MCF 10A (cell line): ENCODE measurements around the gene MOV10L1. TPM values are rescaled to one million over a fixed set of nuclear protein-coding genes. Genes with fewer than 3 reads are reported as not detected.

ENCODE experiments used
- BruUV-seq: library from RNA; stranded (reverse); fragments of 400-500 nt; replicated peaks from 2 replicates; lab custom pipeline; 2021; lab: Mats Ljungman, UMichigan
- CTCF ChIA-PET: fragments of 300-600 bp; sonication (Branson Sonifier 250); formaldehyde crosslinking; extraction: SDS; loops from one replicate; lab custom pipeline; 2021; ENCODE audit warnings: antibody characterized with exemption, inconsistent platforms; lab: Yijun Ruan, JAX
- POLR2A ChIA-PET: fragments of 300-600, 350-650 bp; sonication (Branson Sonifier 250); formaldehyde crosslinking; extraction: SDS; loops from one replicate; lab custom pipeline; 2020; ENCODE audit warnings: antibody characterized with exemption, inconsistent platforms; lab: Yijun Ruan, JAX
- DNase-seq: peaks from one replicate; pipeline ENCODE4 v3.0.0-alpha.2; 2018; ENCODE audit not compliant: unreplicated experiment
- H3K27ac Mint-ChIP-seq: one replicate; pipeline ENCODE4 v1.8.0; 2022; ENCODE audit warnings: mild to moderate bottlenecking, low read depth, mixed read lengths; ENCODE audit not compliant: unreplicated experiment
- H3K27me3 Mint-ChIP-seq: one replicate; pipeline ENCODE4 v1.8.0; 2022; ENCODE audit warnings: mixed read lengths; ENCODE audit not compliant: insufficient read depth, unreplicated experiment
- H3K36me3 Mint-ChIP-seq: one replicate; pipeline ENCODE4 v1.8.0; 2022; ENCODE audit warnings: mild to moderate bottlenecking, moderate library complexity, mixed read lengths; ENCODE audit not compliant: insufficient read depth, unreplicated experiment
- H3K4me1 Mint-ChIP-seq: one replicate; pipeline ENCODE4 v1.8.0; 2022; ENCODE audit warnings: mixed read lengths; ENCODE audit not compliant: insufficient read depth, unreplicated experiment
- H3K4me3 Mint-ChIP-seq: one replicate; pipeline ENCODE4 v1.8.0; 2022; ENCODE audit warnings: mild to moderate bottlenecking, moderate library complexity, mixed read lengths; ENCODE audit not compliant: unreplicated experiment
- H3K9me3 Mint-ChIP-seq: one replicate; pipeline ENCODE4 v1.8.0; 2022; ENCODE audit warnings: mixed read lengths; ENCODE audit not compliant: unreplicated experiment
- CTCF ChIP-seq: fragments of 200-600 bp; IDR thresholded peaks from one replicate; pipeline ENCODE4 v1.8.0; 2022; ENCODE audit warnings: antibody characterized with exemption, mild to moderate bottlenecking; ENCODE audit not compliant: unreplicated experiment
- intact Hi-C: fragments of 100-400 bp; cut with micrococcal nuclease; formaldehyde crosslinking; loops from 2 replicates; pipeline ENCODE4 v1.14.1; 2022
- total RNA-seq: library from RNA; stranded (reverse); gene quantifications from 2 replicates; pipeline ENCODE4 v1.2.3, GENCODE V29; 2022

Gene MOV10L1
- total RNA-seq, 1 experiment from 2014 or later, result not detected

GRCh38 chr22:50045211-50046018 lies 44.4 kb upstream of the MOV10L1 start:
- POLR2A ChIA-PET, result no interaction called here
- Mint-ChIP-seq H3K27ac (no peak overlapping the region), H3K36me3 (no peaks in the 10 kb centered on the region), H3K9me3 (no peaks in the 10 kb centered on the region), H3K4me3 (no peak overlapping the region), H3K4me1 (no peaks in the 10 kb centered on the region), H3K27me3 (peaks cover 18% of the 10 kb centered on the region)
- DNase-seq, result no peak
- intact Hi-C loops, result no loop called here
- no TSS peak for BruUV-seq
- CTCF ChIA-PET, result no interaction called here
- no peak for TF ChIP-seq CTCF

GRCh38 chr22:50046019-50046415 lies 43.8 kb upstream of the MOV10L1 start:
- H3K9me3 Mint-ChIP-seq, result no peaks in the 10 kb centered on the region
- CTCF ChIA-PET, result no interaction called here
- BruUV-seq, result no TSS peak
- no peaks in the 10 kb centered on the region for H3K36me3 Mint-ChIP-seq
- H3K27ac Mint-ChIP-seq, result no peak overlapping the region
- peaks cover 18% of the 10 kb centered on the region for H3K27me3 Mint-ChIP-seq
- intact Hi-C loops, result no loop called here
- POLR2A ChIA-PET, result no interaction called here
- no peak overlapping the region for H3K4me3 Mint-ChIP-seq
- H3K4me1 Mint-ChIP-seq, result no peaks in the 10 kb centered on the region
- no peak for TF ChIP-seq CTCF
- DNase-seq, result no peak

- no peak overlapping the region for H3K4me3 Mint-ChIP-seq
- no peaks in the 10 kb centered on the region for H3K9me3 Mint-ChIP-seq
- CTCF ChIA-PET, result no interaction called here
- no peak for TF ChIP-seq CTCF
- DNase-seq, result no peak
- H3K4me1 Mint-ChIP-seq, result no peaks in the 10 kb centered on the region
- H3K36me3 Mint-ChIP-seq, result no peaks in the 10 kb centered on the region
- POLR2A ChIA-PET, result no interaction called here
- H3K27ac Mint-ChIP-seq, result no peak overlapping the region
- no TSS peak for BruUV-seq
- H3K27me3 Mint-ChIP-seq, result peaks cover 18% of the 10 kb centered on the region
- intact Hi-C loops, result no loop called here
Measured at GRCh38 chr22:50046481-50047245, 43.1 kb upstream of the MOV10L1 start.

GRCh38 chr22:50047346-50047745 lies 42.5 kb upstream of the MOV10L1 start:
- ChIA-PET CTCF (no interaction called here), POLR2A (no interaction called here)
- Mint-ChIP-seq H3K9me3 (no peaks in the 10 kb centered on the region), H3K27ac (no peak overlapping the region), H3K36me3 (no peaks in the 10 kb centered on the region), H3K4me1 (no peaks in the 10 kb centered on the region), H3K4me3 (no peak overlapping the region), H3K27me3 (peaks cover 17% of the 10 kb centered on the region)
- intact Hi-C loops, result no loop called here
- no TSS peak for BruUV-seq
- TF ChIP-seq CTCF, result no peak
- no peak for DNase-seq
